SK-N-MC (cell line): ENCODE results near the gene PCBP3.

Experiments used
- EZH2 ChIP-seq: fragments of 200-600 bp; sonication (generic); IDR thresholded peaks from one replicate; pipeline ENCODE4 v1.6.1; 2017; ENCODE audit warnings: antibody characterized with exemption
- POLR2AphosphoS5 ChIP-seq: IDR thresholded peaks from 2 replicates; pipeline ENCODE4 v1.6.1; 2012; ENCODE audit warnings: mild to moderate bottlenecking, low read depth, low read length, borderline replicate concordance

DNA sequence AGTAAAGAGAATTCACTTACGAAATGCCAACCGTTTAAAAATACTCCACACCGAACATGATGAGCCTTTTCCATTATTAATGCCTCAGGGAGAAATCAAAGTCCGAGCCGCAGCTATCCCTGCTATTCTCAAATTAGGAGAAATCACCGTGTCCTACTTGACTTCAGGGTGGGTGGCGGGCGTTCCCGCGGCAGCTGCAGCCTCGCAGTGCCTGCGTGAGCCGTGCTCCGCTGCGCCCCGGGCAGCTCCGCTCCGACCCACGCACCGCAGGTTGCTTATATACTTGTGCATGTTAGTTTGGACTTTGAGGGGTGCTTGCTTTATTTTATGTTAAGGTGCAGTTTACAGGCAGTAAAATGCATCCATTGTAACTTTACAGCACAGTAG, 35.6 kb upstream of the PCBP3 start:
- TF ChIP-seq EZH2 (no peak), POLR2AphosphoS5 (no peak)
